Chondrocyte (in vitro differentiated cells): ENCODE measurements around the gene MAN2B1. TPM values are rescaled to one million over a fixed set of nuclear protein-coding genes. Genes with fewer than 3 reads are reported as not detected.
"Not testable (repeated sequence)": the region's sequence is repeated elsewhere in the genome, so short reads cannot be mapped to it uniquely, and the experiment has no call there.

Experiments
- DNase-seq: peaks from one replicate; pipeline ENCODE4 v3.0.0; 2021; ENCODE audit warnings: mixed read lengths, low spot score
- H3K27ac Mint-ChIP-seq: one replicate; pipeline ENCODE4 v1.8.0; 2021; ENCODE audit warnings: mild to moderate bottlenecking, moderate library complexity, mixed read lengths; ENCODE audit not compliant: unreplicated experiment
- H3K27me3 Mint-ChIP-seq: 2 replicates; pipeline ENCODE4 v1.8.0; 2021; ENCODE audit warnings: low read depth, mixed read lengths
- H3K36me3 Mint-ChIP-seq: 2 replicates; pipeline ENCODE4 v1.8.0; 2021; ENCODE audit warnings: low read depth, mixed read lengths
- H3K4me1 Mint-ChIP-seq: 2 replicates; pipeline ENCODE4 v1.8.0; 2021; ENCODE audit warnings: low read depth, mild to moderate bottlenecking, mixed read lengths
- H3K4me3 Mint-ChIP-seq: one replicate; pipeline ENCODE4 v1.8.0; 2021; ENCODE audit warnings: mild to moderate bottlenecking, moderate library complexity, mixed read lengths; ENCODE audit not compliant: unreplicated experiment
- H3K9me3 Mint-ChIP-seq: 2 replicates; pipeline ENCODE4 v1.8.0; 2021; ENCODE audit warnings: low read depth, mixed read lengths
- CTCF ChIP-seq: fragments of 200-600 bp; sonication (generic); IDR thresholded peaks from 2 replicates; pipeline ENCODE4 v1.5.0; 2021; ENCODE audit warnings: antibody characterized with exemption, mild to moderate bottlenecking, moderate library complexity
- total RNA-seq: library from RNA; stranded (reverse); gene quantifications from 3 replicates; pipeline ENCODE4 v1.2.1, GENCODE V29; 2021

Gene MAN2B1
- total RNA-seq, 1 donor from 2014 or later, result 104 TPM

- DNase-seq, result no peak
- TF ChIP-seq CTCF, result no peak
- Mint-ChIP-seq H3K27ac (peak overlapping the region; percentile 49), H3K27me3 (no peaks in the 10 kb centered on the region), H3K9me3 (no peaks in the 10 kb centered on the region), H3K4me3 (peak overlapping the region; percentile 33), H3K4me1 (peaks cover 6% of the 10 kb centered on the region), H3K36me3 (peaks cover 11% of the 10 kb centered on the region)
These were observed 13.5 kb upstream of the MAN2B1 start for GRCh38 chr19:12680034-12680433.

- not testable (repeated sequence) for DNase-seq, H3K9me3 Mint-ChIP-seq, H3K27me3 Mint-ChIP-seq, H3K27ac Mint-ChIP-seq, H3K4me1 Mint-ChIP-seq, H3K4me3 Mint-ChIP-seq
- peaks cover 17% of the 10 kb centered on the region for H3K36me3 Mint-ChIP-seq
These were observed 11.5 kb upstream of the MAN2B1 start for GRCh38 chr19:12678039-12678438.

- Mint-ChIP-seq H3K36me3 (peaks cover 19% of the 10 kb centered on the region), H3K4me3 (no peak overlapping the region), H3K9me3 (no peaks in the 10 kb centered on the region), H3K27ac (no peak overlapping the region), H3K4me1 (peaks cover 8% of the 10 kb centered on the region), H3K27me3 (no peaks in the 10 kb centered on the region)
- TF ChIP-seq CTCF, result no peak
- no peak for DNase-seq
These were observed 10.4 kb upstream of the MAN2B1 start for GRCh38 chr19:12676928-12677327.

- Mint-ChIP-seq H3K27ac (peak overlapping the region; percentile 45), H3K4me3 (no peak overlapping the region), H3K4me1 (peaks cover 10% of the 10 kb centered on the region), H3K36me3 (peaks cover 20% of the 10 kb centered on the region), H3K27me3 (no peaks in the 10 kb centered on the region), H3K9me3 (no peaks in the 10 kb centered on the region)
- peak; percentile 85 for TF ChIP-seq CTCF
- no peak for DNase-seq
These were observed 9.8 kb upstream of the MAN2B1 start for GRCh38 chr19:12676384-12676792.

- Mint-ChIP-seq H3K36me3 (peaks cover 20% of the 10 kb centered on the region), H3K27me3 (no peaks in the 10 kb centered on the region), H3K4me3 (no peak overlapping the region), H3K4me1 (peaks cover 7% of the 10 kb centered on the region), H3K9me3 (no peaks in the 10 kb centered on the region), H3K27ac (no peak overlapping the region)
- TF ChIP-seq CTCF, result no peak
- DNase-seq, result no peak
These were observed 9.4 kb upstream of the MAN2B1 start for GRCh38 chr19:12675940-12676339.

GRCh38 chr19:12675399-12675798 lies 8.9 kb upstream of the MAN2B1 start:
- Mint-ChIP-seq H3K36me3 (peaks cover 20% of the 10 kb centered on the region), H3K27ac (no peak overlapping the region), H3K4me3 (no peak overlapping the region), H3K9me3 (no peaks in the 10 kb centered on the region), H3K4me1 (peaks cover 9% of the 10 kb centered on the region), H3K27me3 (no peaks in the 10 kb centered on the region)
- TF ChIP-seq CTCF, result no peak
- no peak for DNase-seq
